Measurements from ENCODE around the gene TBCD.

Gene TBCD

DNA sequence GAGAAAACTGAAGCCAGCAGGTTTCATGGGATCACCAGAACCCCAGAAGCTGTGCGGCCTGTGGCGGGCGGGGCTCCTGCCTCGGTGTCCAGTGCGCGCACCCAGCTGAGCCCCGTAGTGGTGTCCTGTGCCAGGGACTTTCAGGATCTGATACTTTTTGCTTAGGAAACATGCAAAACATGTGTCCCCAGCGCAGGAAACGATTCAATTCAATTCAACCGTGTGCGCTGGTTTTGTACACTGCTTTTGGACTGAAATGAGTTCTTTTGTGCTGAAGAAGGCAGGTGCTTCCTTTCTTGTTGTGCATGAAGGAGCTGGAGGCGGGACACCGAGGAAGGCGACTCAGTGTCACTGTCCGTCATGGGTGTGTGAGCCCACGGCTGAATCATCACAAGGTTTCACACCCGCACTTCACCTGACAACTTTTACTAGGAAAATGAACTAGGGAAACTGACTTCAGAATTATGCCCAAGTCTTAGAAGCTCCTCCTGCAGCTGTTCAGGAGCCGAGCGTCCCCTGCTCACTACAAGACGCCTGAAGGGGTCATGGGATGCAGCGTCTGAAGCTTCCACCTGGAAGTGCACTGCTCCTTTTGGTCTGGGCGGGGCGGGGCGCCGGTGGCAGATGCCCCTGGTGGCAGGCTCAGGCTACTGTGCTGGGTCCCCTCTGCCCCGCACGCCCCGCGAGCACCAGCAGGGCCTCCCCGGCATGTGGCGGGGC, 119.4 kb downstream of the TBCD start:
- DNase-seq (ENCODE audit: low read depth in 3 of 3), result peak in 1 of 3 donors; percentile 49

- no peak for DNase-seq (ENCODE audit: low read depth in 3 of 3)
Measured at GRCh38 chr17:82871776-82872561, 120.1 kb downstream of the TBCD start.

DNA sequence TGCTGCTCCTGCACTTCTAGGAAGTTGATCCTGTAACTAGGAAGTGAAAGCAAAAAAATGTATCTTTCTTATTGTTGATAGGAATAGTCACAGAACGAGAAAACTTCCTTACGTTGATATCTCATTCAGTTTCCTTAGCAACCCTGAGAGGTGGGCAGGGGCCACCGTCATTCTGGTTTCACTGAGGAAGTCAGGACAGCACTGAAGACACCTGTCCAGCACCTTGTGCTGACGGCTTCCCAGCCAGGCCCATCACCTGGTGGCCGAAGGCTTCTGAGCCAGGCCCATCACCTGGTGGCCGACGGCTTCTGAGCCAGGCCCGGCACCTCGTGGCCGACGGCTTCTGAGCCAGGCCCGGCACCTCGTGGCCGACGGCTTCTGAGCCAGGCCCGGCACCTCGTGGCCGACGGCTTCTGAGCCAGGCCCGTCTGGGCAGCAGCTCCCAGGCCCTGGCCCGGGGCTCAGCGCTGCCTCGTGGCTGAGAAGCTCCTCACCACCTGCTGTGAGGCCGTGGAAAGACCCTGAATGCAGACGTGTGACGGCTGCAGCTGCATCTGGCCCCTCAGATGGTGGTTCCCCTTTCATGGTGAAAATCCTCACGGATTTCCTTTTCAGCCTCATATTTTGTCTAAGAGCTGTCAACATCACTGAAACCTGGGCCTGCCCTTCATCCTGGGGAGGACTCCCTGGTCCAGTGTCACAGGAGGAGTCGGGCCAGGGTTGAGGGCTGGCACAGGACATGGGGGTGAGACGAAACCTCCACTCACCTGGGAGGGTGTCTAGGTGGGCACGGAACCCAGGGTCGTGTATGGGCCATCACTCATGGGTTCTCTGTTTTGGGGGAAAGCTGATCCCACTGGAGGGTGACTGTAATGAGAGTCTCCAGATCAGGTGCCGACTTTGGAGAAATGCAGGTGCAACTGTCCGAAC, 121.0 kb downstream of the TBCD start:
- no peak for DNase-seq (ENCODE audit: low read depth in 3 of 3)

- no peak for DNase-seq (ENCODE audit: low read depth in 3 of 3)
Measured at GRCh38 chr17:82873521-82873920, 121.7 kb downstream of the TBCD start.

DNA sequence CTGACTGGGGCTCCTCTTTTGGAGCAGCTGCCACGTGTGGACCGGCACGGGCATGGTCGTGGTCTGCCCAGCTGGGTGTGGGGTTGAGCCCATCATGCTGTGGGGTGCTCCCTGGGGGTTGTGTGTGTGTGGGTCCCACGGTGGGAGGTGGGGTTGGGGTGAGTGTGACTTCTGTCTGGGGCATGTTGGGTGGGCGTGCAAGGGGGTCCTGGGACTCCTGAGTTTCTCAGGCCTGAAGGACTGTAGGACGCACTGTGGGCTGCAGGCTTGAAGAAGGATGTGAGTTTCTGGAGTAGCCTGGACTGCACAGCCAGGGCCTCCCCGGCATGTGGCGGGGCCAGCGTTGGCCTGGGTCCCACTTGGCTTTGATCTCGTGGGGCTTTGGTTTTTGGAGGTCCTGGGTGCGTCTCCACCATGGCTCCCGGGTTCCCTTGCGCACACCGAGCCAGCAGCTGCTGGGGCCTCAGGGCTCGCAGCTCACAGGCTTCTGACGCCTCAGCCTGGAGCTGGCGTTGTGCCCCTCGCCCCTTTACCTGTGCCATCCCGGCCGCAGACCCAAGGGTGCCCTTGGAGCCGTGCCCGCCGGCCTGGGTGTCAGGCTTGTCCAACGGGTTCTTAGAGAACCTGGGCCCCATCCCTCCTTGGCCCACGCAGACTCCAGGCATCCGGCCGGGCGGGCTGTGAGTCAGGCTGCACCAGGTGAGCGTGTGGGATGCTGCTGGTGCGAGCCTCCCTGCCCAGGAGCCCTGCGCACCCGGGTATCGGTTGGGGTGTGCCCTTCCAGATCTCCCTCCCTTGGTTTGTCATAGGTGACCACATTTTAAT, 122.4 kb downstream of the TBCD start:
- DNase-seq (ENCODE audit: low read depth in 3 of 3), result no peak

DNA sequence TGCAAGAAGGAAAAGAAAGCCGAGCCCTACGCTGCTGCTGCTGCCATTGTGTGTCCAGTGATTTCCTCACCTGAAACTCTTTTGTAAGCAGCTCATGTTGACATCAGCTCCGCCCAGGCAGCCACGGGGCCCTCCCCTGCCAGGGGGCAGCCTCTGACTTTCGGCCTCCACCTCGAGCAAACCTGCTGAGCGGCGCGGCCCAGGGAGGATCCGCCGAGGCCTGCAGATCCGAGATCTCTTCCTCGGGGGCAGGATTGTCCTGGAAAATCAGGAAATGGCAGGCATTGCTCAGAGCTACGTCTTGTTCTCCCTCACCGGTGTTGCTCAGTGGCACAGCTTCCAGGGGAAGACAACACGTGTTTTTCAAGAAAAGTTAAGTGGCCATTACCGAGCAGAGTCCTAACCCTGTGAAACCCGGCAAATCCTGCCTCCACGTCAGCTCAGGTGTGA, 123.6 kb downstream of the TBCD start:
- DNase-seq (ENCODE audit: low read depth in 3 of 3), result no peak

DNA sequence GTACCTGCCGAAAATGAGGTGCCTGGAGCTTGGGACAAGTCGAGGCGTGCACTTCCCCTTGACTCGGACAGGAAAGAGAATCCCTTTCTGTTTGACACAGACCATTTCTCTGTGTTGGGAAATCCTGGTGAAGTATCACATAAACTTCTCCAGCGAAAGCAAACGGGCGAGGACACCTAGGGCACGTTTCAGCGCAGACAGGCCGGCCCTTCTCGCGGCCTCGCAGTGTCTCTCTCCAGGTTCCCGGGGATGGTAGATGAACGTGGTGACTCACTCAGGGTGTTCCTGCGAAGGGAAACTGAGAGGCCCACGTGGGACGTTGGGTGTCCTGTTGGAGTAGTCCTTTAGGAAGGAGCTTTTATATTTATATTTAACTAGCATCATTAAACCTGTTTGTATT, 124.3 kb downstream of the TBCD start:
- DNase-seq (ENCODE audit: low read depth in 3 of 3), result no peak

GRCh38 chr17:82876602-82877379, 124.9 kb downstream of the TBCD start:
- DNase-seq (ENCODE audit: low read depth in 3 of 3), result no peak

DNA sequence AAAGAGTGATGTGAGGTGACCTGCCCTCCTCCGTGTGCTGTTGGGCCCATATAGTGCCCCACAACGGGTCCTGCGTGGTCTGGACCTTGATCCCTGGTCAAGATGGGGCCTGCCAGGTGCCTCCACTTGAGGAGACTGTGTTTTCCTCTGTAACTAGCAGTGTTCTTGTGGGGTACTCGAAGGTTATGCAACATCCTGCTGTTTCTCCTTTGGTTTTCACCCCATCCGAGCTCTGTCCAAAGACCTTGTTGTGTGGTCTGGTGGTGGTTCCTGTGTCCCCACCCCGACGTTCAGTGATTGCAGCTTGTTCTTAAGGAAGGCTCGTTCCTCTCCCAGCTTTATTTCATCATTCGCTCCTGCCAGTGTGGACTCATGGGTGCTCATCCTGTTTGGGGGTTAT, 126.7 kb downstream of the TBCD start:
- no peak for DNase-seq (ENCODE audit: low read depth in 3 of 3)

- no peak for DNase-seq (ENCODE audit: low read depth in 3 of 3)
Measured at GRCh38 chr17:82879241-82879640, 127.4 kb downstream of the TBCD start.

DNA sequence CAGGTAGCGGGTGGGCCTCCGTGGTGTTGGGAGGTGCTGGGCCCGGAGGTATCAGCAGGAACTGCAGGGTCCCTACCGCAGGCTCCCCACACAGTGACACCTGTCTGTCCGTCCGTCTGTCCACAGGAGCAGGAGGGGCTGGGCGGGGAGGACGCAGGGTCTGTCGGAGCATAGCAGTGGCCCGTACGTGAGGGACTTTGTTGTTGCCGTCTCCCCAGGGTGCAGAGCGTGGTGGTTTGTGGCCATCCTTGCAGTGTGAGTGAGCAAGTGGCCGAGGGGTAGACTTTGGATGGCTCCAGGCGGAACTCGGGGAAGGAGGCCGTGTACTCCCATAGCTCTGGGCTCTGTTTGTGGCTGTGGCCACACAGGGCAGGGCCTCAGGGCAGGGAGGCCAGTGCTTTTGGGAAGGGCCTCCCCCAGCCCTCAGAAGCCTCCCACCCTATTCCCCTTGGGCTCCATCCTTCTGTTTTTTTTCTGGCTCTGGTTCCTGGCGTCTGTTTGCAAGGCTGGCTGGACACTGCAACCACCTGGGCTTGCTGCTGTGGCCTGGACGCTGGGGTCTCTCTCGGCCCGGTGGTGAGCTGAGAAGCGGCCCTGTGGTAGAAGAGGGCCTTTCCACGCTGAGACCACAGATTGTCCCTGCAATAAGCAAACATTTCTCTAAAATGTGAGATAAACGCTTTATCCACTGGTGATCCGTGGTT, 128.9 kb downstream of the TBCD start:
- no peak for DNase-seq (ENCODE audit: low read depth in 3 of 3)

DNA sequence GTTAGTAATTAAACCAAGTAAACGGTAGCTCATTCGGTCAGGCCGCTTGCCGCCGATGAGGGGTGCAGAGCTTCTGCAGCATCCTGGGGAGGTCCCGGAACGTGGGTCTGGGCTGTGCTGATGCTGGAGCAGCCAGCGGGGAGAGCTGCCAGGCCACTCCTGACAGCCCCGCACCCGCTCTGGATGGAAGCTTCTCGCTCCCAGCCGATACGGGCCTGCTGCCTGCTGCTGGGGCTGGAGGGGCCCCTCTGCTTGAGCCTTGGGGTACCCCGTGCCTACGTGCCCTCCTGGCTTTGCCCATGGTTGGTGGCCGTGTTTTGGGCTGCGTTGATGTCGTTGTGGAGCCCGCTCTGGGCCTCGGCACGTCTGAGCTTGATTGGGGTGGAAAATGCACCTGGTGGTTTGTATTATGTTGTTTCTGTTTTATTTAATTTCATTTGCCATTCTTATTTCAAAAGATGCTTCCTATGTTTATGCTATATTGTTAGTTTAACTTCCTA, 129.5 kb downstream of the TBCD start:
- no peak for DNase-seq (ENCODE audit: low read depth in 3 of 3)

GRCh38 chr17:82881900-82882714, 130.2 kb downstream of the TBCD start:
- DNase-seq (ENCODE audit: low read depth in 3 of 3), result no peak

- peak; percentile 44 to 55 (median 49) for DNase-seq (ENCODE audit: low read depth in 3 of 3)
Measured at GRCh38 chr17:82882715-82883418, 131.0 kb downstream of the TBCD start.

GRCh38 chr17:82883419-82884031, 131.7 kb downstream of the TBCD start:
- DNase-seq (ENCODE audit: low read depth in 3 of 3), result no peak

DNA sequence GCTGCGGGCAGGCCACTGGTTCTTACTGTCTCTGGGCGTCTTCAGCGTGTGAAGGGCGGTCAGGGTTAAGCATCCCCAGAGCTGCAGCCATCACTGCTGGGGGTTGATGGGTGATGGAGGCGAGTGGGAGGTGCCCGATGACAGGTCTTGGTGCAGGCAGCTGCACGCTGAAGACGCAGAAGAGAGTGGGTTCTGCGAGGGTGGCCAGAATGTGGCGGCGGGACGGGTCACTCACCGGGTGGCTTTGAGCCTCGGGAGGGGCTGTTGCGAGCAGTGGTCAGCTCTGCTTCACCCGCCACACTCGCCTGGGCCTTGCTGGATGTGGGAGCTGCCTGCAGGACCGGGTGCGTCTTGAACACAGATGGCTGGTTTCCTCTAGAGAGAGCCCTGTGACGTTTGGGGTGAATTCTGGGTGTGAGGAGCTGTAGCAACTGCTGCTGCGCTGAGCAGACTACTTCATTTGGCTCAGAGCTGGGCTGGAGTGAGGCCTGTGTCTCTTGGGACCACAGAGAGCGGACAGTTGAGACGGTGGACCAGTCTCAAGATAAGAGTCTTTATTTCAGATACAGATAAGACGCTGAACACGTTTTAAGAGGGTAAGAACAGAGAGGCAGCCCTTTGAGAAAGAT, 132.6 kb downstream of the TBCD start:
- DNase-seq (ENCODE audit: low read depth in 3 of 3), result no peak

- no peak for DNase-seq (ENCODE audit: low read depth in 3 of 3)
Measured at GRCh38 chr17:82884970-82885353, 133.1 kb downstream of the TBCD start.

Data from stimulated activated CD4-positive, alpha-beta T cell treated with anti-CD3 and anti-CD28 coated beads, TNF-alpha, amount 100 ng/mL, for 48 hours (primary cell).